Measurements from ENCODE around the gene RBP5.

GRCh38 chr12:7108003-7108795 lies 20.5 kb downstream of the RBP5 start:
- TF ChIP-seq, protein P1, sequence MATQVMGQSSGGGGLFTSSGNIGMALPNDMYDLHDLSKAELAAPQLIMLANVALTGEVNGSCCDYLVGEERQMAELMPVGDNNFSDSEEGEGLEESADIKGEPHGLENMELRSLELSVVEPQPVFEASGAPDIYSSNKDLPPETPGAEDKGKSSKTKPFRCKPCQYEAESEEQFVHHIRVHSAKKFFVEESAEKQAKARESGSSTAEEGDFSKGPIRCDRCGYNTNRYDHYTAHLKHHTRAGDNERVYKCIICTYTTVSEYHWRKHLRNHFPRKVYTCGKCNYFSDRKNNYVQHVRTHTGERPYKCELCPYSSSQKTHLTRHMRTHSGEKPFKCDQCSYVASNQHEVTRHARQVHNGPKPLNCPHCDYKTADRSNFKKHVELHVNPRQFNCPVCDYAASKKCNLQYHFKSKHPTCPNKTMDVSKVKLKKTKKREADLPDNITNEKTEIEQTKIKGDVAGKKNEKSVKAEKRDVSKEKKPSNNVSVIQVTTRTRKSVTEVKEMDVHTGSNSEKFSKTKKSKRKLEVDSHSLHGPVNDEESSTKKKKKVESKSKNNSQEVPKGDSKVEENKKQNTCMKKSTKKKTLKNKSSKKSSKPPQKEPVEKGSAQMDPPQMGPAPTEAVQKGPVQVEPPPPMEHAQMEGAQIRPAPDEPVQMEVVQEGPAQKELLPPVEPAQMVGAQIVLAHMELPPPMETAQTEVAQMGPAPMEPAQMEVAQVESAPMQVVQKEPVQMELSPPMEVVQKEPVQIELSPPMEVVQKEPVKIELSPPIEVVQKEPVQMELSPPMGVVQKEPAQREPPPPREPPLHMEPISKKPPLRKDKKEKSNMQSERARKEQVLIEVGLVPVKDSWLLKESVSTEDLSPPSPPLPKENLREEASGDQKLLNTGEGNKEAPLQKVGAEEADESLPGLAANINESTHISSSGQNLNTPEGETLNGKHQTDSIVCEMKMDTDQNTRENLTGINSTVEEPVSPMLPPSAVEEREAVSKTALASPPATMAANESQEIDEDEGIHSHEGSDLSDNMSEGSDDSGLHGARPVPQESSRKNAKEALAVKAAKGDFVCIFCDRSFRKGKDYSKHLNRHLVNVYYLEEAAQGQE (tag by site-specific recombination; IDR thresholded peaks at IDR 0.05), result no peak
- TF ChIP-seq, protein P2, sequence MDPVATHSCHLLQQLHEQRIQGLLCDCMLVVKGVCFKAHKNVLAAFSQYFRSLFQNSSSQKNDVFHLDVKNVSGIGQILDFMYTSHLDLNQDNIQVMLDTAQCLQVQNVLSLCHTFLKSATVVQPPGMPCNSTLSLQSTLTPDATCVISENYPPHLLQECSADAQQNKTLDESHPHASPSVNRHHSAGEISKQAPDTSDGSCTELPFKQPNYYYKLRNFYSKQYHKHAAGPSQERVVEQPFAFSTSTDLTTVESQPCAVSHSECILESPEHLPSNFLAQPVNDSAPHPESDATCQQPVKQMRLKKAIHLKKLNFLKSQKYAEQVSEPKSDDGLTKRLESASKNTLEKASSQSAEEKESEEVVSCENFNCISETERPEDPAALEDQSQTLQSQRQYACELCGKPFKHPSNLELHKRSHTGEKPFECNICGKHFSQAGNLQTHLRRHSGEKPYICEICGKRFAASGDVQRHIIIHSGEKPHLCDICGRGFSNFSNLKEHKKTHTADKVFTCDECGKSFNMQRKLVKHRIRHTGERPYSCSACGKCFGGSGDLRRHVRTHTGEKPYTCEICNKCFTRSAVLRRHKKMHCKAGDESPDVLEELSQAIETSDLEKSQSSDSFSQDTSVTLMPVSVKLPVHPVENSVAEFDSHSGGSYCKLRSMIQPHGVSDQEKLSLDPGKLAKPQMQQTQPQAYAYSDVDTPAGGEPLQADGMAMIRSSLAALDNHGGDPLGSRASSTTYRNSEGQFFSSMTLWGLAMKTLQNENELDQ (tag by site-specific recombination; IDR thresholded peaks at IDR 0.05; ENCODE audit: low read depth), result no peak
- TF ChIP-seq ZNF274 (IDR thresholded peaks at IDR 0.05; ENCODE audit: low read length), result no peak
- TF ChIP-seq ZNF274 (tag by site-specific recombination; IDR thresholded peaks at IDR 0.05; ENCODE audit: borderline replicate concordance), result no peak
- no peak for TF ChIP-seq CTCF (tag by site-specific recombination; IDR thresholded peaks at IDR 0.05)
- TF ChIP-seq, protein P3, sequence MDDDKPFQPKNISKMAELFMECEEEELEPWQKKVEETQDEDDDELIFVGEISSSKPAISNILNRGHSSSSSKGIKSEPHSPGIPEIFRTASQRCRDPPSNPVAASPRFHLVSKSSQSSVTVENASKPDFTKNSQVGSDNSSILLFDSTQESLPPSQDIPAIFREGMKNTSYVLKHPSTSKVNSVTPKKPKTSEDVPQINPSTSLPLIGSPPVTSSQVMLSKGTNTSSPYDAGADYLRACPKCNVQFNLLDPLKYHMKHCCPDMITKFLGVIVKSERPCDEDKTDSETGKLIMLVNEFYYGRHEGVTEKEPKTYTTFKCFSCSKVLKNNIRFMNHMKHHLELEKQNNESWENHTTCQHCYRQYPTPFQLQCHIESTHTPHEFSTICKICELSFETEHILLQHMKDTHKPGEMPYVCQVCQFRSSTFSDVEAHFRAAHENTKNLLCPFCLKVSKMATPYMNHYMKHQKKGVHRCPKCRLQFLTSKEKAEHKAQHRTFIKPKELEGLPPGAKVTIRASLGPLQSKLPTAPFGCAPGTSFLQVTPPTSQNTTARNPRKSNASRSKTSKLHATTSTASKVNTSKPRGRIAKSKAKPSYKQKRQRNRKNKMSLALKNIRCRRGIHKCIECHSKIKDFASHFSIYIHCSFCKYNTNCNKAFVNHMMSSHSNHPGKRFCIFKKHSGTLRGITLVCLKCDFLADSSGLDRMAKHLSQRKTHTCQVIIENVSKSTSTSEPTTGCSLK (tag by site-specific recombination; IDR thresholded peaks at IDR 0.05), result no peak
- no peak for TF ChIP-seq FEZF1 (tag by site-specific recombination; IDR thresholded peaks at IDR 0.05)
- no peak for TF ChIP-seq ZBTB7A (tag by site-specific recombination; IDR thresholded peaks at IDR 0.05; ENCODE audit: low read depth)
- TF ChIP-seq HOXC10 (CRISPR knock-in tag; IDR thresholded peaks at IDR 0.05), result no peak
- TF ChIP-seq ZNF24 (tag by site-specific recombination; IDR thresholded peaks at IDR 0.05), result no peak
- TF ChIP-seq ZNF398 (tag by site-specific recombination; IDR thresholded peaks at IDR 0.05), result no peak
- no peak for TF ChIP-seq ZNF473 (tag by site-specific recombination; IDR thresholded peaks at IDR 0.05)
- TF ChIP-seq ZNF211 (tag by site-specific recombination; IDR thresholded peaks at IDR 0.05; ENCODE audit: low read depth), result no peak
- TF ChIP-seq WT1 (tag by site-specific recombination; IDR thresholded peaks at IDR 0.05), result no peak
